Fibroblast of skin of left biceps (primary cell): ENCODE data around the gene SLC39A10.
"Not testable (repeated sequence)": the region's sequence is repeated elsewhere in the genome, so short reads cannot be mapped to it uniquely, and the experiment has no call there.

Experiments used
- DNase-seq, 2 experiments: peaks; one replicate each; pipeline ENCODE4 v3.0.0-alpha.2; 2013; ENCODE audit warnings: low read depth in 2 of 2

The SLC39A10 gene

DNA sequence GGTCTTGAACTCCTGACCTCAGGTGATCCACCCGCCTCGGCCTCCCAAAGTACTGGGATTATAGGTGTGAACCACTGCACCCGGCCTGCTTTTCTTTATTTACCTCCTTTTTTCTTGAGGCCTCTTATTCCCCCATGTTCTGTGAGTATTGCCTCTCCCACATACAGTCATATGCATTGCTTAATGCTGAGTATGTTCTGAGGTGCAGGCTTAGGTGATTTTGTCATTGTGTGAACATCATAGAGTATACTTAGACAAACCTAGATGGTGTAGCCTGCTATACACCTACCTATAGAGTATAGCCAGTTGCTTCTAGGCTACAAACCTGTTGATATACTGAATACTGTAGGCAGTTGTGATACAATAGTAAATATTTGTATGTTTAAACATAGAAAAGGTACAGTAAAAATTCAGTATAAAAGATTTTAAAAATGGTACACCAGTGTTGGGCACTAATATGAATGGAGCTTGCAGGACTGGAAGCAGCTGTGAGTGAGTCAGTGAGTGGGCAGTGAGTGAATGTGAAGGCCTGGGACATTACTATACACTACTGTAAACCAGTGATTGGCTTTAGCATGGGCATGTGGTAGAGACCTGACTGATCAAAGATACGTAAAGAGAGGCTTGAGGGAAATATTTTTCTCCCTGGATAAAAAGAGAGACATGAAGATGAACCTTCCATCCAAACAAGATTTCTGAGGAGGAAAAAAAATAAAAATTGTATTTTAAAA is 17.6 kb downstream of the SLC39A10 start:
- no peak for DNase-seq

GRCh38 chr2:195675783-195676427 is 18.9 kb downstream of the SLC39A10 start:
- DNase-seq = no peak

DNA sequence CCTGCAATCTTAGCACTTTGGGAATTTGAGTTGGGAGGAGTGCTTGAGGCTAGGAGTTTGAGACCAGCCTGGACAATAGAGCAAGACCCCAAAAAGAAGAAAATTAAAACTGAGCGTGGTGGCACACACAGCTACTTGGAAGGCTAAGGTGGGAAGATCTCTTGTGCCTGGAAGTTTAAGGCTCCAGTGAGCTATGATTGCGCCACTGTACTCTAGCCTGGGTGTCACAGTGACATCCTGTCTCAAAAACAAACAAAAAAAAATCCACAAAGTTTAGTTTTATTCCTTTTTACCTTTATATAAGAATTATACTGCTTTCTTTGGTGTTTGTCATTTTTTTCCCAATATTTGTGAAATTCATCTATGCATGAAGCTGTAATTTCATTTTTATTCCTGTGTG is 20.3 kb downstream of the SLC39A10 start:
- no peak for DNase-seq

- no peak for DNase-seq
These were observed 20.9 kb downstream of the SLC39A10 start for GRCh38 chr2:195677884-195678283.

- no peak for DNase-seq
These were observed 25.1 kb downstream of the SLC39A10 start for GRCh38 chr2:195682077-195682476.

DNA sequence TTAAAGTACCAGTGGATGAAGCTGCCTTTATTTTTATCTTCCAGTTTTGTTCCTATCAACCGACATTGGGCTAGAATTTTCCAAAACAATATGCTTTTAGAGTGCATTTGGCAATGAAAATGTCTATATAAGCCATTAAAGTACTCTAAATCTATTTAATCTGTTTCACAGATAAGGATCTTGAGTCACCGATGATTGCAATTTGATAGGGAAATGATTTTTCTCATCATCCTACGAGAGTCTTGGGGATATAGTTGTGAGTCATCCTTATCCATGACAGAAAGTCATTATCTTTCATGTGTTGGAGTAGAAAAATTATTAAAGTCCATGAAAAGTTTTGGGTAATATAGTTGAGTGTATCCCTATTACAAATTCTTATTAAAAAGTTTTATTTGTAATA is 26.1 kb downstream of the SLC39A10 start:
- DNase-seq = peak in 1 of 2 experiments; percentile 28

DNA sequence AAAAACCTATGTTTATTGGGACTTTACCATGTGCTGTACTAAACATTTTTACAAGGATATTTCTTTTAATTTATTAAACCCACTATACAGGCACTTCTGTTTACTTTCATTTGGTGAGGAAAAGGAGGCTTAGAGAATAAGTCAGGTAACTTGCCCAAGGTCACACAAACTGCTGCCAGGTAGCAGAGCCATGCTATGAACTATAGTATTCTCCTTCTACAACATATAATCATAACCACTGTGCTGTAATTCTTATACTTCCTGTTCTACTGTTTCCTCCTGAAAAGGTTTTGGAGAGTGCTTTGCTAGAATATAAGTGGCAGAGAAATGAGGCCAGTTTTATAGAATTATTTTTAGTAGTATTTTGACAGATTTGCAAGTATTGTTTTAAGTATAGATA is 29.5 kb downstream of the SLC39A10 start:
- no peak for DNase-seq

GRCh38 chr2:195687320-195688086 is 30.5 kb downstream of the SLC39A10 start:
- DNase-seq = no peak

DNA sequence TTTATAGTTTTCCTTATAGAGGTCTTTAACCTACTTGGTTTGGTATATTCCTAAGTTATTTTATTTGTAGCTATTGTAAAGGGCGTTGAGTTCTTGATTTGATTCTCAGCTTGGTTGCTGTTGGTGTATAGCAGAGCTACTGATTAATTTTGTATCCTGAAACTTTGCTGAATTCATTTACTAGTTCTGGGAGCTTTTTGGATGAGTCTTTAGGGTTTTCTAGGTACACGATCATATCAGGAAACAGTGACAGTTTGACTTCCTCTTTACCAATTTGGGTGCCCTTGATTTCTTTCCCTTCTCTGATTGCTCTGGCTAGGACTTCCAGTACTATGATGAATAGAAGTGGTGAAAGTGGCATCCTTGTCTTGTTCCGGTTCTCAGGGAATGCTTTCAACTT is 35.5 kb downstream of the SLC39A10 start:
- not testable (repeated sequence) for DNase-seq

DNA sequence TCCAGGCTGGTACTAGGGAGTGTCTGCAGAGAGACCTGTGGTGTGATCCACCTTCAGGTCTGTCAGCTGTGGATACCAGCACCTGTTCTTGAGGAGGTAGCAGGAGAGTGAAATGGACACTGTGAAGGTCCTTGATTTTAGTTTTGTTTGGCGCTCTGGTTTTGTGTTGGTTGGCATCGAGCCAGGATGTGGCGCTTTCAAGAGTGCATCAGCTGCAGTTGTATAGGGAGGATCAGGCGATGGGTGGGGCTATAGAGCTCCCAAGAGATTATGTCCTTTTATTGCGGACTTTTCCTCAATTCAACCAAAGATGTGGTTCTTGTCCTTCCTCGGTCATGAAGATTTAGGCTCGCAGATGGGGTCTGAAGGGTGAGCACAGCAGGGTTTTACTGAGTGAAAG is 37.5 kb downstream of the SLC39A10 start:
- no peak for DNase-seq

DNA sequence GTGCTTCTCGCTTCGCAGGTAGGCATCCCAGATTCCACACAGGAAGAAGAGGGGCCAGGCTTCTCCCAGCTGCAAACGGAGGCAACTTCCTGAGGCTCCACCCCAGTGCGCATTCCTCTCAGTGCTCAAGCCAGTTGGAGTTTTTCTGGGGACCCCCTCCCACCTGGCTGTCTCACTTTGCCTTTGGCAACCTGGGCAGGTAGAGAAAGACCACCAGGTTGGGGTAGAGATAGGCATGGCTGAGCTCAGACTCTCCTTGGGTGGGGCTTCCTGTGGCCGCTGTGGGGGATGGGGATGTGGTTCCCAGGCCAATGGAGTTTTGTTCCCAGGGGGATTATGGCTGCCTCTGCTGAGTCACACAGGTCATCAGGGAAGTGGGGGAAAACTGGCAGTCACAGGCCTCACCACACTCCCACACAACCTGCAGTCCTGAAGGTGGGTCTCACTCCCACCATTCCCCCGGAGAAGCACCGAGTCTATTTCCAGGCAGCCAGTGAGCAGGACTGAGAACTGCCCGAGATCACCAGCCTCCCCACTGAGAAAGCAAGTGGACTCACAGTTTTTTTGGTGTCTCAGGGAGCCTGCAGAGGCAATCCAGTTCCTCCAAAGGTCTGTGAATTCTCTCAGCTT is 38.1 kb downstream of the SLC39A10 start:
- no peak for DNase-seq

DNA sequence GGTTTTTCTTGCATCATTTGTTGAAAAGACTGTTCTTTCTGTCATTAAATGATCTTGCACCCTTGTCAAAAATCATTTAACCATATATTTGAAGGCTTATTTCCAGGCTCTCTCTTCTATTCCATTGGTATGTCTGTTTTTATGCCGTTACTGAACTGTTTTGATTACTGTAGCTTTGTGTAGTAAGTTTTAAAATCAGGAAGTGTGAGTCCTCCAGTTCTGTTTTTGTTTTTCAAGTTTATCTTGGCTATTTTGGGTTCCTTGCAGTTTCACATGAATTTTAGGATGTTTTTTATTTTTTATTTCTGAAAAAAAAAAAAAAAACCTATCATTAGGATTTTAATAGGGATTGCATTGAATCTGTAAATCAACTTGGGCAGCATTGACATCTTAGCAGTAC is 39.0 kb downstream of the SLC39A10 start:
- DNase-seq = no peak

DNA sequence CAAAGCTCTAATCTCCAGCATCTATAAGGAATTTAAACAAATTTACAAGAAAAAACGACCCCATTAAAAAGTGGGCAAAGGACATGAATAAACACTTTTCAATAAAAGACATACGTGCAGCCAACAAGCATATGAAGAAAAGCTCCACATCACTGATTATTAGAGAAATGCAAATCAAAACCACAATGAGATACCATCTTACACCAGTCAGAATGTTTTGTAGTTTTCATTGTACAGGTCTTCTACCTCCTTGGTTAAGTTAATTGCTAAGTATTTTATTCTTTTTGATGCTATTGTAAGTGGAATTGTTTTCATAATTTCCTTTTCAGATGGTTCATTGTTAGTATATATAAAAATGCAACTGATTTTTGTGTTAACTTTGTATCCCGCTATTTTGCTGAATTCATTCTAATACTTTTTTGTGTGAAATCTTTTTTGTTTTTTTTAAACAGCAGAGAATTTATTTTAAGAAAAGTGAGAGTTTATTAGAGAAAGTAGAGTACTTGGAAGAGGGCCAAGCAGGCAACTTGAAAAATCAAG is 40.7 kb downstream of the SLC39A10 start:
- DNase-seq = no peak

DNA sequence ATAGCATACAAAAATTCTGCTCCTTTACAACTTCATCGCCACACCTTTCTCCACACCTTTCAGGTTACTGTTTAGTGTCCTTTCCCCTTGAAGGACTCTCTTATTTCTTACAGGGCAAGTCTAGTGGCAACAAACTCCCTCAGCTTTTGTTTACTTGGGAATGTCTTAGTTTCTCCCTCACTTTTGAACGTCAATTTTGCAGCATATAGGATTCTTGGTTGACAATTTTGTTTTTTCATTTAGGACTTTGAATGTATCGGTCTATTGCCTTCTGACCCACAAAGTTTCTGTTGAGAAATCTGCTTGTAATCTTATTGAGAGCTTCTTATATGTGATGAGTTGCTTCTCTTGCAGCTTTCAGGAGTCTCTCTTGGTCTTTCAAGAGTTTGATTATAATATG is 43.5 kb downstream of the SLC39A10 start:
- DNase-seq = no peak

- DNase-seq = peak in 1 of 2 experiments; percentile 5
These were observed 49.3 kb downstream of the SLC39A10 start for GRCh38 chr2:195706161-195706900.

- no peak for DNase-seq
These were observed 53.1 kb downstream of the SLC39A10 start for GRCh38 chr2:195709901-195710806.

GRCh38 chr2:195711478-195711877 is 54.5 kb downstream of the SLC39A10 start:
- DNase-seq = no peak

GRCh38 chr2:195716466-195716865 is 59.4 kb downstream of the SLC39A10 start:
- DNase-seq = no peak

- DNase-seq = no peak
These were observed 64.0 kb downstream of the SLC39A10 start for GRCh38 chr2:195721042-195721441.

DNA sequence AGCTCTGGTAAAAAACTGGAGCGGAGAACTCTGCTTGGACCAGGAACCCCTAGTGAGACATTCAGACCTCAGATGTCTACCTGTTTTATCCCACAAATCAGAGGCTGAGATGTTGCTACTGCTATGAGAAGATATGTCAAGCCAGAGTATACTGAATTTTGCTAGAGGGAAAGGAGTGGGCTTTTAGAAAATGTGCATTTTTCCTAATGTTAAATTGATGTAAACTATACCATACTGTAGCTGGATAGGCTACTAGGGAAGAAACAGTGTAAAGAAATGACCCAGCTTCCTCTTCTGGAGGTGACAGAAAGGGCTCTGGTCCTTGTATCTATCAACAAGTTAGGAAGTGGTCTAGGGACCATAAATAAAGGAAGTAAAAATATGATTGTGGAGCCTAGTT is 65.0 kb downstream of the SLC39A10 start:
- DNase-seq = no peak
